OCI-LY7 (cell line): ENCODE measurements around the gene GALNT9. TPM values are rescaled to one million over a fixed set of nuclear protein-coding genes. Genes with fewer than 3 reads are reported as not detected.

ENCODE experiments used
- BruUV-seq: library from RNA; stranded (reverse); fragments of 400-500 nt; replicated peaks from 2 replicates; lab custom pipeline; 2021; lab: Mats Ljungman, UMichigan
- CTCF ChIA-PET: fragments of 300-600 bp; sonication (Branson Sonifier 250); formaldehyde crosslinking; loops from one replicate; lab custom pipeline; 2022; ENCODE audit warnings: antibody characterized with exemption; ENCODE audit not compliant: unreplicated experiment; lab: Charles Lee
- POLR2A ChIA-PET: fragments of 300-600 bp; sonication (Branson Sonifier 250); formaldehyde crosslinking; loops from one replicate; lab custom pipeline; 2022; ENCODE audit warnings: antibody characterized with exemption; lab: Charles Lee
- DNase-seq: peaks from one replicate; pipeline ENCODE4 v3.0.0-alpha.2; 2015; ENCODE audit warnings: low spot score
- H2AFZ ChIP-seq: fragments of 200-600 bp; sonication (generic), shearing (Covaris generic); 2 replicates; pipeline ENCODE4 v1.6.1; 2014; ENCODE audit warnings: mild to moderate bottlenecking, antibody characterized with exemption, low read length, moderate library complexity
- H3K27ac ChIP-seq: fragments of 200-600 bp; sonication (generic); 2 replicates; pipeline ENCODE4 v1.5.1; 2014; ENCODE audit warnings: mixed run types, low read depth, mild to moderate bottlenecking, moderate library complexity, low read length, inconsistent platforms; ENCODE audit not compliant: poor library complexity, severe bottlenecking
- H3K36me3 ChIP-seq: fragments of 200-600 bp; sonication (generic); 2 replicates; pipeline ENCODE4 v1.6.1; 2014; ENCODE audit warnings: mild to moderate bottlenecking, antibody characterized with exemption, low read length, moderate library complexity, mixed read lengths; ENCODE audit not compliant: insufficient read depth
- H3K4me1 ChIP-seq: fragments of 200-600 bp; sonication (generic); 2 replicates; pipeline ENCODE4 v1.5.1; 2014; ENCODE audit warnings: mild to moderate bottlenecking, low read length; ENCODE audit not compliant: insufficient read depth, poor library complexity, severe bottlenecking
- H3K4me2 ChIP-seq: fragments of 200-600 bp; sonication (generic); 2 replicates; pipeline ENCODE4 v1.6.1; 2014; ENCODE audit warnings: mild to moderate bottlenecking, low read length
- H3K4me3 ChIP-seq: fragments of 200-600 bp; sonication (generic); 2 replicates; pipeline ENCODE4 v1.5.1; 2014; ENCODE audit warnings: mild to moderate bottlenecking, low read depth, low read length; ENCODE audit not compliant: poor library complexity, severe bottlenecking
- H3K79me2 ChIP-seq: fragments of 200-600 bp; sonication (generic); 2 replicates; pipeline ENCODE4 v1.6.1; 2016; ENCODE audit warnings: low read depth, mild to moderate bottlenecking, low read length, moderate library complexity, mixed read lengths; ENCODE audit not compliant: insufficient read depth
- H3K9me2 ChIP-seq: fragments of 200-600 bp; sonication (generic); 2 replicates; pipeline ENCODE4 v1.6.1; 2016; ENCODE audit warnings: mild to moderate bottlenecking, low read length, mixed read lengths; ENCODE audit not compliant: insufficient read depth
- H3K9me3 ChIP-seq: fragments of 200-600 bp; sonication (generic); 2 replicates; pipeline ENCODE4 v1.6.1; 2014; ENCODE audit warnings: mild to moderate bottlenecking, mixed run types, low read length, mixed read lengths
- H4K20me1 ChIP-seq: fragments of 200-600 bp; sonication (generic); 2 replicates; pipeline ENCODE4 v1.6.1; 2014; ENCODE audit warnings: mild to moderate bottlenecking, antibody characterized with exemption, low read length, moderate library complexity, mixed read lengths; ENCODE audit not compliant: insufficient read depth
- CTCF ChIP-seq: fragments of 200-600 bp; sonication (generic); conservative IDR thresholded peaks from 2 replicates; pipeline ENCODE4 v1.5.1; 2014; ENCODE audit warnings: mild to moderate bottlenecking, antibody characterized with exemption, low read length, moderate library complexity, mixed read lengths
- EZH2phosphoT487 ChIP-seq: fragments of 200-600 bp; sonication (generic); IDR thresholded peaks from 2 replicates; pipeline ENCODE4 v1.6.1; 2018; ENCODE audit warnings: low read depth, borderline replicate concordance, mild to moderate bottlenecking, mixed run types, antibody characterized with exemption, low read length, moderate library complexity, mixed read lengths
- intact Hi-C: fragments of 100-400 bp; cut with micrococcal nuclease; formaldehyde crosslinking; loops from one replicate; pipeline ENCODE4 v1.10.0; 2022; ENCODE audit not compliant: unreplicated experiment
- total RNA-seq, 2 experiments: library from RNA; depleted of rRNA in 1 of 2; stranded (reverse); fragments of >200 nt in 1 of 2; shearing (Covaris generic) in 1 of 2; gene quantifications; 2 replicates each; pipeline ENCODE4 v1.2.3, GENCODE V29; 2014 to 2022

Gene GALNT9
- total RNA-seq, 2 experiments from 2014 or later: 0.28 TPM; not detected in 1

GRCh38 chr12:132342251-132343227, 13.2 kb upstream of the GALNT9 start:
- ChIA-PET POLR2A (no interaction called here), CTCF (no interaction called here)
- no peak overlapping the region for H3K4me2 ChIP-seq
- H3K9me2 ChIP-seq: no peaks in the 10 kb centered on the region
- H4K20me1 ChIP-seq: no peaks in the 10 kb centered on the region
- H3K27ac ChIP-seq: no peak overlapping the region
- TF ChIP-seq EZH2phosphoT487 (no peak), CTCF (no peak; the same call in 1 of the 2 replicates)
- intact Hi-C loops: no loop called here
- no peaks in the 10 kb centered on the region for H3K36me3 ChIP-seq
- BruUV-seq: no TSS peak
- no peaks in the 10 kb centered on the region for H3K4me1 ChIP-seq
- no peak overlapping the region for H3K4me3 ChIP-seq
- no peaks in the 10 kb centered on the region for H3K9me3 ChIP-seq
- H3K79me2 ChIP-seq: no peaks in the 10 kb centered on the region
- no peak overlapping the region for H2AFZ ChIP-seq
- DNase-seq: no peak

- Histone ChIP-seq H3K9me2 (no peaks in the 10 kb centered on the region), H3K9me3 (no peaks in the 10 kb centered on the region), H3K27ac (no peak overlapping the region), H2AFZ (no peak overlapping the region), H3K4me3 (no peak overlapping the region), H3K4me1 (no peaks in the 10 kb centered on the region), H3K36me3 (no peaks in the 10 kb centered on the region), H3K79me2 (no peaks in the 10 kb centered on the region), H4K20me1 (no peaks in the 10 kb centered on the region), H3K4me2 (no peak overlapping the region)
- CTCF ChIA-PET: no interaction called here
- no peak for DNase-seq
- TF ChIP-seq EZH2phosphoT487 (no peak), CTCF (no peak)
- POLR2A ChIA-PET: no interaction called here
- no TSS peak for BruUV-seq
- intact Hi-C loops: no loop called here
These were observed 12.1 kb upstream of the GALNT9 start for GRCh38 chr12:132341318-132342050.
